ENCODE results near the gene MTUS2. TPM values are rescaled to one million over a fixed set of nuclear protein-coding genes. Genes with fewer than 3 reads are reported as not detected.

The MTUS2 gene
- total and polyA plus RNA-seq, 2 donors from 2014 or later = 0.06 to 0.22 TPM

- Histone ChIP-seq H3K36me3 (ENCODE audit: control insufficient read depth in 2 of 3, insufficient read depth in 3 of 3, low read length in 3 of 3) (no peaks in the 10 kb centered on the region), H3K9me3 (ENCODE audit: control insufficient read depth in 2 of 3, insufficient read depth in 1 of 3, low read length in 3 of 3) (no peaks in the 10 kb centered on the region), H3K4me3 (ENCODE audit: low read length in 3 of 3) (no peak overlapping the region), H3K27me3 (ENCODE audit: control insufficient read depth, insufficient read depth, low read length) (no peaks in the 10 kb centered on the region), H3K27ac (ENCODE audit: low read depth in 2 of 2, low read length in 2 of 2) (no peak overlapping the region), H3K9ac (ENCODE audit: low read length in 3 of 3) (no peak overlapping the region), H3K4me1 (ENCODE audit: control insufficient read depth in 2 of 3, insufficient read depth in 2 of 3, low read depth in 1 of 3, low read length in 3 of 3) (peaks cover 0 to 8% (median 0%) of the 10 kb centered on the region in 3 donors)
- DNase-seq (no peak), FAIRE-seq (no peak)
- intact Hi-C loops (cut with DNase I) = no loop called here
- TF ChIP-seq CTCF (IDR thresholded peaks at IDR 0.05; ENCODE audit: borderline replicate concordance, extremely low read depth, insufficient read depth) = no peak
Measured at GRCh38 chr13:29479716-29480492, 659.8 kb downstream of the MTUS2 start.

- intact Hi-C loops (cut with DNase I) = no loop called here
Measured at GRCh38 chr13:29480893-29481525, 660.9 kb downstream of the MTUS2 start.

GRCh38 chr13:29481603-29482002, 661.5 kb downstream of the MTUS2 start:
- no peak overlapping the region for H3K4me3 ChIP-seq (ENCODE audit: low read length in 3 of 3)
- FAIRE-seq (no peak), DNase-seq (no peak)

More at GRCh38 chr13:29480893-29481525, 660.9 kb downstream of the MTUS2 start:
- TF ChIP-seq CTCF (IDR thresholded peaks at IDR 0.05; ENCODE audit: borderline replicate concordance, extremely low read depth, insufficient read depth) = no peak
- Histone ChIP-seq H3K9ac (ENCODE audit: low read length in 3 of 3) (no peak overlapping the region), H3K9me3 (ENCODE audit: control insufficient read depth in 2 of 3, insufficient read depth in 1 of 3, low read length in 3 of 3) (no peaks in the 10 kb centered on the region), H3K36me3 (ENCODE audit: control insufficient read depth in 2 of 3, insufficient read depth in 3 of 3, low read length in 3 of 3) (no peaks in the 10 kb centered on the region), H3K27ac (ENCODE audit: low read depth in 2 of 2, low read length in 2 of 2) (no peak overlapping the region), H3K27me3 (ENCODE audit: control insufficient read depth, insufficient read depth, low read length) (no peaks in the 10 kb centered on the region), H3K4me3 (ENCODE audit: low read length in 3 of 3) (no peak overlapping the region), H3K4me1 (ENCODE audit: control insufficient read depth in 2 of 3, insufficient read depth in 2 of 3, low read depth in 1 of 3, low read length in 3 of 3) (peaks cover 0 to 8% (median 0%) of the 10 kb centered on the region in 3 donors)
- DNase-seq (no peak), FAIRE-seq (no peak)

More at GRCh38 chr13:29481603-29482002, 661.5 kb downstream of the MTUS2 start:
- intact Hi-C loops (cut with DNase I) = no loop called here
- TF ChIP-seq CTCF (IDR thresholded peaks at IDR 0.05; ENCODE audit: borderline replicate concordance, extremely low read depth, insufficient read depth) = no peak
- no peaks in the 10 kb centered on the region for H3K9me3 ChIP-seq (ENCODE audit: control insufficient read depth in 2 of 3, insufficient read depth in 1 of 3, low read length in 3 of 3)
- no peak overlapping the region for H3K9ac ChIP-seq (ENCODE audit: low read length in 3 of 3)
- peaks cover 0 to 8% (median 0%) of the 10 kb centered on the region in 3 donors for H3K4me1 ChIP-seq (ENCODE audit: control insufficient read depth in 2 of 3, insufficient read depth in 2 of 3, low read depth in 1 of 3, low read length in 3 of 3)
- H3K27me3 ChIP-seq (ENCODE audit: control insufficient read depth, insufficient read depth, low read length) = no peaks in the 10 kb centered on the region
- no peak overlapping the region for H3K27ac ChIP-seq (ENCODE audit: low read depth in 2 of 2, low read length in 2 of 2)
- H3K36me3 ChIP-seq (ENCODE audit: control insufficient read depth in 2 of 3, insufficient read depth in 3 of 3, low read length in 3 of 3) = no peaks in the 10 kb centered on the region

All from kidney (tissue), 14 donors.